ENCODE data around the gene ZBTB32. TPM values are rescaled to one million over a fixed set of nuclear protein-coding genes. Genes with fewer than 3 reads are reported as not detected.
"Not testable (repeated sequence)": the region's sequence is repeated elsewhere in the genome, so short reads cannot be mapped to it uniquely, and the experiment has no call there.

ZBTB32 gene
- total RNA-seq, 1 donor from 2014 or later = not detected

DNA sequence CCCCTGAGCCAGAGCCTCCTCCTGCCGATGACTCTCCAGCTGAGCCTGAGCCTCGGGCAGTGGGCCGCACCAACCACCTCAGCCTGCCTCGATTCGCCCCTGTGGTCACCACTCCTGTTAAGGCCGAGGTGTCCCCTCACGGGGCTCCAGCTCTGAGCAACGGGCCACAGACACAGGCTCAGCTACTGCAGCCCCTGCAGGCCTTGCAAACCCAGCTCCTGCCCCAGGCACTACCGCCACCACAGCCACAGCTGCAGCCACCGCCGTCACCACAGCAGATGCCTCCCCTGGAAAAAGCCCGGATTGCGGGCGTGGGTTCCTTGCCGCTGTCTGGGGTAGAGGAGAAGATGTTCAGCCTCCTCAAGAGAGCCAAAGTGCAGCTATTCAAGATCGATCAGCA lies 17.0 kb downstream of the ZBTB32 start:
- TF ChIP-seq, protein P1, sequence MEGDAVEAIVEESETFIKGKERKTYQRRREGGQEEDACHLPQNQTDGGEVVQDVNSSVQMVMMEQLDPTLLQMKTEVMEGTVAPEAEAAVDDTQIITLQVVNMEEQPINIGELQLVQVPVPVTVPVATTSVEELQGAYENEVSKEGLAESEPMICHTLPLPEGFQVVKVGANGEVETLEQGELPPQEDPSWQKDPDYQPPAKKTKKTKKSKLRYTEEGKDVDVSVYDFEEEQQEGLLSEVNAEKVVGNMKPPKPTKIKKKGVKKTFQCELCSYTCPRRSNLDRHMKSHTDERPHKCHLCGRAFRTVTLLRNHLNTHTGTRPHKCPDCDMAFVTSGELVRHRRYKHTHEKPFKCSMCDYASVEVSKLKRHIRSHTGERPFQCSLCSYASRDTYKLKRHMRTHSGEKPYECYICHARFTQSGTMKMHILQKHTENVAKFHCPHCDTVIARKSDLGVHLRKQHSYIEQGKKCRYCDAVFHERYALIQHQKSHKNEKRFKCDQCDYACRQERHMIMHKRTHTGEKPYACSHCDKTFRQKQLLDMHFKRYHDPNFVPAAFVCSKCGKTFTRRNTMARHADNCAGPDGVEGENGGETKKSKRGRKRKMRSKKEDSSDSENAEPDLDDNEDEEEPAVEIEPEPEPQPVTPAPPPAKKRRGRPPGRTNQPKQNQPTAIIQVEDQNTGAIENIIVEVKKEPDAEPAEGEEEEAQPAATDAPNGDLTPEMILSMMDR (conservative IDR thresholded peaks at IDR 0.05; ENCODE audit: low read depth, low read length) = no peak
- H3K4me3 ChIP-seq (ENCODE audit: low read depth, low read length) = no peak overlapping the region
- DNase-seq (ENCODE audit: low read depth) = no peak

DNA sequence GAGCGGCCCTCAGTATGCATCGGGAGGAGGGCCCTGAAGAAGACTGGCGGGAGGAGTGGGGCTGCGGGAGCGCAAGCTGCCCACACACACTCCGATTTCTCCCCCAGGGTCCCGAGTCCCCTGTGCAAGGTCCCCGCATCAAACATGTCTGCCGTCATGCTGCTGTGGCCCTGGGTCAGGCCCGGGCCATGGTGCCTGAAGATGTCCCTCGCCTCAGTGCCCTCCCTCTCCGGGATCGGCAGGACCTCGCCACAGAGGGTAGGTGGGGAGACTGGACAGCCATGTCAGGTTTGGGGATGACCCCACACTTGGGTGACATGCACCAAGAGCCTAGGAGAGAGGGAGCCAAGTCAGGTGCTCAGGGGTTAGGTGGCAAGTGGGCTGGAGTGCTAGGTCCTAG lies 18.1 kb downstream of the ZBTB32 start:
- no peak for DNase-seq (ENCODE audit: low read depth)
- no peak overlapping the region for H3K4me3 ChIP-seq (ENCODE audit: low read depth, low read length)
- TF ChIP-seq, protein P1 (conservative IDR thresholded peaks at IDR 0.05; ENCODE audit: low read depth, low read length) = no peak

DNA sequence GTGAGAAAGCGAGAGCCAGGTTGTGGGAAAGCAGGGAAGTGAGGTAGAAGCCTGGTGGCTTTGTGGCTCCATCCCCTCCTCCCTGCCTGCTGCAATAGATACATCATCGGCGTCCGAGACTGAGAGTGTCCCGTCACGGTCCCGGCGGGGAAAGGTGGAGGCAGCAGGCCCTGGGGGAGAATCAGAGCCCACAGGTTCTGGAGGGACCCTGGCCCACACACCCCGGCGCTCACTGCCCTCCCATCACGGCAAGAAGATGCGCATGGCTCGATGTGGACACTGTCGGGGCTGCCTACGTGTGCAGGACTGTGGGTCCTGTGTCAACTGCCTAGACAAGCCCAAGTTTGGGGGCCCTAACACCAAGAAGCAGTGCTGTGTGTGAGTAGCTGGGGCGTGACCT lies 18.5 kb downstream of the ZBTB32 start:
- no peak overlapping the region for H3K4me3 ChIP-seq (ENCODE audit: low read depth, low read length)

DNA sequence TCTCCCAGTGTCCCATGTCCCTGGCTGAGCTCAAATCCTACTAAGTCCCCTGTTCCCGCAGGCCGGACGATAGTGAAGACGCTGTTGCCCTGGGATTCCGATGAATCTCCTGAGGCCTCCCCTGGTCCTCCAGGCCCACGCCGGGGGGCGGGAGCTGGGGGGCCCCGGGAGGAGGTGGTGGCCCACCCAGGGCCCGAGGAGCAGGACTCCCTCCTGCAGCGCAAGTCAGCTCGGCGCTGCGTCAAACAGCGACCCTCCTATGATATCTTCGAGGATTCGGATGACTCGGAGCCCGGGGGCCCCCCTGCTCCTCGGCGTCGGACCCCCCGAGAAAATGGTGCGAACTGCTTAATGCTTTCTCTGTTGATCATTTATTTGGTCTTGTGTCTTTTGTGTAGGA lies 19.3 kb downstream of the ZBTB32 start:
- TF ChIP-seq, protein P1 (conservative IDR thresholded peaks at IDR 0.05; ENCODE audit: low read depth, low read length) = no peak
- H3K4me3 ChIP-seq (ENCODE audit: low read depth, low read length) = no peak overlapping the region
- DNase-seq (ENCODE audit: low read depth) = no peak

More for the DNA sequence above, 18.5 kb downstream of the ZBTB32 start:
- TF ChIP-seq, protein P1 (conservative IDR thresholded peaks at IDR 0.05; ENCODE audit: low read depth, low read length) = no peak
- no peak for DNase-seq (ENCODE audit: low read depth)

DNA sequence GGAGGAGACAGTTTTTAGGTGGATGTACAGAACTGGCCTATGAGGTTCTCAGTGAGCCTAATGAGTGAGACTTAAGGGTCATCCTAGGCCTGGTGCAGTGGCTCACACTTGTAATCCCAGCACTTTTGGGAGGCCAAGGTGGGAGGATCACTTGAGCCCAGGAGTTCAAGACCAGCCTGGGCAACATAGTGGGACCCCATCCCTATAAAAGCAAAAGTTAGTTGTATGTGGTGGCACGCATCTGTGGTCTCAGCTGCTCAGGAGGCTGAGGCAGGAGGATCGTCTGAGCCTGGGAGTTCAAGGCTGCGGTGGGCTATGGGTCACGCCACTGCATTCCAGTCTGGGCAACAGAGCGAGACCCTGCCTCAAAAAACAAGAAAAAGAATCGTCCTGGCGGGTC lies 19.8 kb downstream of the ZBTB32 start:
- H3K4me3 ChIP-seq (ENCODE audit: low read depth, low read length); DNase-seq (ENCODE audit: low read depth): not testable (repeated sequence)

DNA sequence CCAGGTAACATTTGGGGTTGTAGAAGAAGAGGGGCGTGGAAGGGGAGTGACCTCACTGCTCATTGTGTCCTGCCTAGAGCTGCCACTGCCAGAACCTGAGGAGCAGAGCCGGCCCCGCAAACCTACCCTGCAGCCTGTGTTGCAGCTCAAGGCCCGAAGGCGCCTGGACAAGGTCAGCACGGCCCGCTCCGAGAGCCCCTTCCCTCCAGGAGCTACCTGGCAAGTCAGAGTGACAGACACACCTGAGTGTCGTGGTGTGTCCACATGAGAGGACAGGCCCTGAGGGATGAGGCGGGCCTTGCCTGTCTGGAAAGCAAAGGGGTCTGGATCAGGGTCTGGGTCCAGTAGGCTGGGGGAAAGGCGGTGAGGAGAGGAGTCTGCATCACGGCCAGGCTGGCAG lies 20.2 kb downstream of the ZBTB32 start:
- TF ChIP-seq, protein P1 (conservative IDR thresholded peaks at IDR 0.05; ENCODE audit: low read depth, low read length) = no peak
- no peak overlapping the region for H3K4me3 ChIP-seq (ENCODE audit: low read depth, low read length)
- DNase-seq (ENCODE audit: low read depth) = no peak

DNA sequence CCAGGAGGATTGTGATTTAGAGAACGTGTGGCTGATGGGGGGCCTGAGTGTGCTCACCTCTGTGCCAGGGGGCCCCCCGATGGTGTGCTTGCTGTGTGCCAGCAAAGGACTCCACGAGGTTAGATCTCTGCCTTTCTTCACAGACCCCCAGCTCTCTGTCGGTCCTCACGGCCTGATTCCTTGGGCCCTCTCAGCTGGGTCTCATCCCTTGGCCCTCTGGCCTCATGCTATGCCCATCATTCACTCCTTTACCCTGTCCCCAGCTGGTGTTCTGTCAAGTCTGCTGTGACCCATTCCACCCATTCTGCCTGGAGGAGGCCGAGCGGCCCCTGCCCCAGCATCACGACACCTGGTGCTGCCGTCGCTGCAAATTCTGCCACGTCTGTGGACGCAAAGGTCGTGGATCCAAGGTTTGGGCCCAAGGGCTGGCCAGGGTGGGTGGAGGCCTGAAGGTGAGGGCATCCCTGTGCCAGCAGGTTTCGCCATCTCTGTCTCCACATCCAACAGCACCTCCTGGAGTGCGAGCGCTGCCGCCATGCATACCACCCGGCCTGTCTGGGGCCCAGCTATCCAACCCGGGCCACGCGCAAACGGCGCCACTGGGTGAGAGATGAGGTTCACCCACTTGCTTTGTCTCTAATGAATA lies 21.0 kb downstream of the ZBTB32 start:
- no peak overlapping the region for H3K4me3 ChIP-seq (ENCODE audit: low read depth, low read length)
- TF ChIP-seq, protein P1 (conservative IDR thresholded peaks at IDR 0.05; ENCODE audit: low read depth, low read length) = no peak
- no peak for DNase-seq (ENCODE audit: low read depth)
